Left lung (tissue), 10 donors: Measurements from ENCODE around the gene DLG1. TPM values are rescaled to one million over a fixed set of nuclear protein-coding genes. Genes with fewer than 3 reads are reported as not detected.

ENCODE experiments used
- ATAC-seq: fragments of 200-7000 bp; cut with Tn5 transposase; one replicate; pipeline ENCODE4 v1.9.1; 2020; ENCODE audit warnings: moderate library complexity
- DNase-seq, 4 donors: peaks; one replicate each; pipeline ENCODE4 v3.0.0-alpha.2; 2013 to 2020
- H3K27ac ChIP-seq, 2 donors: fragments of 200-600 bp; sonication (generic) in 1 of 2; one replicate each; pipeline versions ENCODE4 v1.5.0 to v1.8.0; 2020 to 2021
- H3K27me3 ChIP-seq, 2 donors: fragments of 200-600 bp; sonication (generic) in 1 of 2; one replicate each; pipeline versions ENCODE4 v1.5.0 to v1.8.0; 2020 to 2021
- H3K36me3 ChIP-seq, 2 donors: fragments of 200-600 bp; sonication (generic) in 1 of 2; one replicate each; pipeline versions ENCODE4 v1.5.0 to v1.8.0; 2020 to 2021
- H3K4me1 ChIP-seq, 2 donors: fragments of 200-600 bp; one replicate each; pipeline ENCODE4 v1.8.0; 2021
- H3K4me3 ChIP-seq, 2 donors: fragments of 200-600 bp; sonication (generic) in 1 of 2; one replicate each; pipeline versions ENCODE4 v1.5.0 to v1.8.0; 2020 to 2021; ENCODE audit warnings: mild to moderate bottlenecking in 1 of 2
- H3K9me3 ChIP-seq, 2 donors: fragments of 200-600 bp; sonication (generic) in 1 of 2; one replicate each; pipeline versions ENCODE4 v1.5.0 to v1.8.0; 2020 to 2021
- CTCF ChIP-seq, 2 donors: fragments of 200-600 bp; sonication (generic) in 1 of 2; IDR thresholded peaks; one replicate each; pipeline versions ENCODE4 v1.5.0 to v1.8.0; 2021; ENCODE audit warnings: antibody characterized with exemption in 2 of 2
- intact Hi-C, 2 donors: fragments of 100-400 bp; cut with DNase I; formaldehyde crosslinking; loops; one replicate each; pipeline versions ENCODE4 v1.11.2 to v1.14.2; 2022
- polyA plus RNA-seq, 6 donors: library from polyadenylated mRNA; unstranded; fragments of 120-200 nt; gene quantifications; one replicate each; pipeline ENCODE4 v1.2.1, GENCODE V29; 2013; ENCODE audit not compliant: insufficient read length in 6 of 6
- total RNA-seq, 2 donors: library from RNA; stranded (reverse); fragmentation: NEBNext Ultra II Directional; extraction: Animal tissue kit (Norgen Biotek cat#: 25700); gene quantifications; one replicate each; pipeline ENCODE4 v1.2.1, GENCODE V29; 2021
- donor health status: DM: no; HTN: yes; CAD: no.
- donor health status: DM: no; HTN: no; CAD: no.

DLG1 gene
- total and polyA plus RNA-seq, 8 donors, result 71.0 to 89.9 (median 83.2) TPM

DNA sequence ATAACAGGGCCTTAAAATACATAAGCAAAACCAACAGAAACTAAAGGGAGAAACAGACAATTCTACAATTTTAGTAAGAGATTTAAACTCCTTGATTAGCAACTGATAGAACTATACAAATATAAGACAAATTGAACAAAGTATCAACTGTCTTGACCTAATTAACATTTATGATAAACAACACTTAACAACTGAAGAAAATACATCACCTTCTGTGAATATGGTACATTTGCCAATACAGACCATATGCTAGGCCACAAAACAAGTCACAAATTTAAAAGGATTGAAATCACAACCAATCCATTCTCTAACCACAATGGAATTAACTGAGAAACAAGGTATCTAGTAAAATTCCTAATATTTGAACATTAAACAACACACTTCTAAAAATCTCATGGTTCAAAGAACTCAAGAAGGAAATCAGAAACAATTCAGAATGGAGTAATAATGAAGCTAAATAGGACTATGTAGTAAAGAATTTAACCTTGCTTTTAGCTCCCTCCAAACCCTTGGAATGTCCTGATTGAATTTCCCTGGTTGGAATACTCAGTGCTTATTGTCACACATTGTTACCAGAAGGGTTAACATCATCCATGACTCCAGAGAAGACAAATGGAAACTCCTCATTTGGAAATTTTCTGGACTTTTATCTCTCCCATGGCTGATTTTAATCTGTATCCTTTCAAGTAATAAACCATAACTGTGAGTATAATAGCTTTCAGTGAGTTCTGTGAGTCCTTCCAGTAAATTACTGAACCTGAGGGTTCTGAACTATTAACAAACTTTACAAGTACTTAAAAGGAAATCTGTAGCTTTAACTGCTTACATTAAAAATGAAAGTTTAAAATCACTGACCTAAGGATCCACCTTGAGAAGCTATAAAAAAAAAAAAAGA is 88.8 kb downstream of the DLG1 start:
- Histone ChIP-seq H3K4me1 (peaks cover 0 to 24% of the 10 kb centered on the region in 2 donors), H3K27me3 (no peaks in the 10 kb centered on the region), H3K36me3 (no peaks in the 10 kb centered on the region), H3K9me3 (no peaks in the 10 kb centered on the region), H3K4me3 (no peak overlapping the region), H3K27ac (no peak overlapping the region)
- DNase-seq (no peak), ATAC-seq (no peak)
- TF ChIP-seq CTCF (IDR thresholded peaks at IDR 0.05), result no peak
- intact Hi-C loops, result no loop called here

DNA sequence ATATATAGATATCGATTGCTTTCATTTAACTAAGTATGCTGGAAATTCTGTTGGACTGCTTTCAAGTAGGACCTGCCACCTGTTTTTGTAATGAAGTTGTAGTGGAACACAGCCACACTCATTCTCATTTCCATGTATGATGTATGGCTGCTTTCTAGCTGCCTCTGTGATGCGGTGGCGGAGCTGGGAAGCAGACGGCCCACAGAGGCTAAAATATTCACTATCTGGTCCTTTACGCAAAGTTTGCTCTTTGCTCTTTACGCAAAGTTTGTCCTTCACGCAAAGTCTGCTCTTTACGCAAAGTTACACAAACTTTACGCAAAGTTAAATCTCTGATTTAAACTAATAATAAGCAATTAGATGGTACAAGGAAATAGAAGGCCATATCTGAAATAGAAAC is 91.5 kb downstream of the DLG1 start:
- ATAC-seq (no peak), DNase-seq (no peak)
- H3K9me3 ChIP-seq, result no peaks in the 10 kb centered on the region
- H3K27me3 ChIP-seq, result no peaks in the 10 kb centered on the region
- H3K4me3 ChIP-seq, result no peak overlapping the region
- intact Hi-C loops, result no loop called here
- no peaks in the 10 kb centered on the region for H3K36me3 ChIP-seq
- H3K4me1 ChIP-seq, result peaks cover 0 to 50% of the 10 kb centered on the region in 2 donors
- no peak overlapping the region for H3K27ac ChIP-seq
- no peak for TF ChIP-seq CTCF (IDR thresholded peaks at IDR 0.05)

DNA sequence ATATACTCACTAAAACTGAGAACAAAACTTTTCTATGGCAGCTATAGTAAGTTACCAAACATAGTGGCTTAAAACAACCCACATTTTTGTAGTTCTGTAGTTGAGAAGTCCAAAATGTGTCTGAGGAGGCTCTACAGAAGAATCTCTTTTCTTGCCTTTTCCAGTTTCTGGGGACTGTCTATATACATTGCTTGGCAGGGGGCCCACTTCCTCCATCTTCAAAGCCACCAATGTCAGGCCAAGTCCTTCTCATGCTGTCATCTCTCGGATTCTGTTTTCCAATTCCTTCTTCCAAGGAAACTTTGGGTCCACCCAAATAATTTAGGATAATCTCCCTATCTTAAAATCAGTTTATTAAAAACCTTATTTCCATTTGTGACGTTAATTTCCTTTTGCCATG is 92.7 kb downstream of the DLG1 start:
- no peak overlapping the region for H3K27ac ChIP-seq
- no peaks in the 10 kb centered on the region for H3K36me3 ChIP-seq
- DNase-seq, result no peak
- intact Hi-C loops, result no loop called here
- TF ChIP-seq CTCF (IDR thresholded peaks at IDR 0.05), result no peak
- no peaks in the 10 kb centered on the region for H3K27me3 ChIP-seq
- no peaks in the 10 kb centered on the region for H3K9me3 ChIP-seq
- H3K4me3 ChIP-seq, result no peak overlapping the region
- H3K4me1 ChIP-seq, result peaks cover 0 to 61% of the 10 kb centered on the region in 2 donors
- ATAC-seq, result no peak

GRCh38 chr3:197205265-197205664 is 93.1 kb downstream of the DLG1 start:
- Histone ChIP-seq H3K36me3 (no peaks in the 10 kb centered on the region), H3K9me3 (no peaks in the 10 kb centered on the region), H3K4me3 (no peak overlapping the region), H3K4me1 (peaks cover 0 to 64% of the 10 kb centered on the region in 2 donors), H3K27ac (no peak overlapping the region), H3K27me3 (no peaks in the 10 kb centered on the region)
- DNase-seq (no peak), ATAC-seq (no peak)
- TF ChIP-seq CTCF (IDR thresholded peaks at IDR 0.05), result no peak
- intact Hi-C loops, result no loop called here

DNA sequence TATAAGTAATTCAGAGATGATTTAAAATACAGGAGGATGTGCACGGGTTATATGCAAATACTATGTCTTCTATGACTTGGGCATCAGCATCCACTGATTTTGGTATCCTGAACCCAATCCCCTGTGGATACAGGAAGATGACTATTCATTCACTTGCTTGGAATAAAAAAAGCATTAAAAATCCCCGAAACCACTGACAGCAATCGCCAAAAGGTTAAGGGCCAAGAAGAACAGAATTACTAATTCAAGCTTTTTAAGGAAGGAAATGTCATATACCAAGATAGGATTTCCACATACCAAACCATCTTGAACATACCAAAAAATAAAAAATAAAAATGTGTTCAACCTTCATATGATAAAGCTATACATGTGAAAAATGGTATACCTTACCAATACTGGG is 93.7 kb downstream of the DLG1 start:
- DNase-seq (no peak), ATAC-seq (no peak)
- no peaks in the 10 kb centered on the region for H3K27me3 ChIP-seq
- no peaks in the 10 kb centered on the region for H3K36me3 ChIP-seq
- no peak for TF ChIP-seq CTCF (IDR thresholded peaks at IDR 0.05)
- no peak overlapping the region for H3K27ac ChIP-seq
- intact Hi-C loops, result no loop called here
- no peak overlapping the region for H3K4me3 ChIP-seq
- H3K9me3 ChIP-seq, result no peaks in the 10 kb centered on the region
- peaks cover 0 to 59% of the 10 kb centered on the region in 2 donors for H3K4me1 ChIP-seq
